Caco-2 (cell line): ENCODE measurements around the gene VSTM2L. TPM values are rescaled to one million over a fixed set of nuclear protein-coding genes. Genes with fewer than 3 reads are reported as not detected.
A peak's percentile ranks its signal among the peaks of the same experiment; 100 is the strongest.

ENCODE experiments used
- BruUV-seq: library from RNA; stranded (reverse); fragments of 400-500 nt; replicated peaks from 2 replicates; lab custom pipeline; 2021; lab: Mats Ljungman, UMichigan
- CTCF ChIA-PET: fragments of 300-600 bp; sonication (Branson Sonifier 250); formaldehyde crosslinking; loops from one replicate; lab custom pipeline; 2022; ENCODE audit warnings: antibody characterized with exemption; lab: Charles Lee
- POLR2A ChIA-PET: fragments of 300-600 bp; sonication (Branson Sonifier 250); formaldehyde crosslinking; loops from one replicate; lab custom pipeline; 2022; ENCODE audit warnings: antibody characterized with exemption; lab: Charles Lee
- DNase-seq, 2 experiments: peaks; one replicate each; pipeline versions ENCODE4 v3.0.0 to v3.0.0-alpha.2; 2020 to 2022
- H3K27me3 ChIP-seq: replicated peaks from 2 replicates; pipeline ENCODE4 v1.6.0; 2011; ENCODE audit warnings: low read length; ENCODE audit not compliant: control insufficient read depth, insufficient read depth
- H3K36me3 ChIP-seq: 2 replicates; pipeline ENCODE4 v1.5.1; 2011; ENCODE audit warnings: low read length; ENCODE audit not compliant: control insufficient read depth, insufficient read depth
- H3K4me1 ChIP-seq: fragments of 250-450 bp; sonication (Bioruptor Pico); 2 replicates; pipeline ENCODE4 v1.5.1; 2020; ENCODE audit warnings: mild to moderate bottlenecking
- H3K4me3 ChIP-seq: 2 replicates; pipeline ENCODE4 v1.5.1; 2011; ENCODE audit warnings: low read depth, mild to moderate bottlenecking, control low read depth, low read length
- H3K9me3 ChIP-seq: fragments of 250-450 bp; sonication (Bioruptor Pico); 2 replicates; pipeline ENCODE4 v1.5.1; 2020; ENCODE audit warnings: mild to moderate bottlenecking, moderate library complexity
- H3K27ac Mint-ChIP-seq: one replicate; pipeline ENCODE4 v1.8.0; 2022; ENCODE audit warnings: mixed read lengths; ENCODE audit not compliant: unreplicated experiment
- H3K27me3 Mint-ChIP-seq: one replicate; pipeline ENCODE4 v1.8.0; 2022; ENCODE audit warnings: mixed read lengths; ENCODE audit not compliant: insufficient read depth, unreplicated experiment
- H3K36me3 Mint-ChIP-seq: one replicate; pipeline ENCODE4 v1.8.0; 2022; ENCODE audit warnings: mild to moderate bottlenecking, mixed read lengths; ENCODE audit not compliant: insufficient read depth, unreplicated experiment
- H3K4me1 Mint-ChIP-seq: one replicate; pipeline ENCODE4 v1.8.0; 2022; ENCODE audit warnings: low read depth, mixed read lengths; ENCODE audit not compliant: unreplicated experiment
- H3K4me3 Mint-ChIP-seq: one replicate; pipeline ENCODE4 v1.8.0; 2022; ENCODE audit warnings: mild to moderate bottlenecking, moderate library complexity, mixed read lengths; ENCODE audit not compliant: unreplicated experiment
- H3K9me3 Mint-ChIP-seq: one replicate; pipeline ENCODE4 v1.8.0; 2022; ENCODE audit warnings: mixed read lengths; ENCODE audit not compliant: unreplicated experiment
- intact Hi-C: fragments of 100-400 bp; cut with micrococcal nuclease; formaldehyde crosslinking; loops from one replicate; pipeline ENCODE4 v1.10.0; 2022; ENCODE audit not compliant: unreplicated experiment
- total RNA-seq: library from RNA; stranded (reverse); gene quantifications from 2 replicates; pipeline ENCODE4 v1.2.3, GENCODE V29; 2022
- TF ChIP-seq, protein P1 (sequence below), 2 experiments: fragments of 200-600 bp in 1 of 2; IDR thresholded peaks; 1 replicate in 1 of 2; 2 replicates in 1 of 2; pipeline versions ENCODE4 v1.5.1 to v1.8.0; 2011 to 2022; ENCODE audit warnings: antibody characterized with exemption in 1 of 2, control low read depth in 1 of 2, inconsistent platforms in 1 of 2, low read depth in 1 of 2, low read length in 1 of 2, mild to moderate bottlenecking in 1 of 2, moderate library complexity in 1 of 2; ENCODE audit not compliant: insufficient read depth in 1 of 2, severe bottlenecking in 1 of 2, unreplicated experiment in 1 of 2

Gene VSTM2L
- total RNA-seq, 1 experiment from 2014 or later = not detected

DNA sequence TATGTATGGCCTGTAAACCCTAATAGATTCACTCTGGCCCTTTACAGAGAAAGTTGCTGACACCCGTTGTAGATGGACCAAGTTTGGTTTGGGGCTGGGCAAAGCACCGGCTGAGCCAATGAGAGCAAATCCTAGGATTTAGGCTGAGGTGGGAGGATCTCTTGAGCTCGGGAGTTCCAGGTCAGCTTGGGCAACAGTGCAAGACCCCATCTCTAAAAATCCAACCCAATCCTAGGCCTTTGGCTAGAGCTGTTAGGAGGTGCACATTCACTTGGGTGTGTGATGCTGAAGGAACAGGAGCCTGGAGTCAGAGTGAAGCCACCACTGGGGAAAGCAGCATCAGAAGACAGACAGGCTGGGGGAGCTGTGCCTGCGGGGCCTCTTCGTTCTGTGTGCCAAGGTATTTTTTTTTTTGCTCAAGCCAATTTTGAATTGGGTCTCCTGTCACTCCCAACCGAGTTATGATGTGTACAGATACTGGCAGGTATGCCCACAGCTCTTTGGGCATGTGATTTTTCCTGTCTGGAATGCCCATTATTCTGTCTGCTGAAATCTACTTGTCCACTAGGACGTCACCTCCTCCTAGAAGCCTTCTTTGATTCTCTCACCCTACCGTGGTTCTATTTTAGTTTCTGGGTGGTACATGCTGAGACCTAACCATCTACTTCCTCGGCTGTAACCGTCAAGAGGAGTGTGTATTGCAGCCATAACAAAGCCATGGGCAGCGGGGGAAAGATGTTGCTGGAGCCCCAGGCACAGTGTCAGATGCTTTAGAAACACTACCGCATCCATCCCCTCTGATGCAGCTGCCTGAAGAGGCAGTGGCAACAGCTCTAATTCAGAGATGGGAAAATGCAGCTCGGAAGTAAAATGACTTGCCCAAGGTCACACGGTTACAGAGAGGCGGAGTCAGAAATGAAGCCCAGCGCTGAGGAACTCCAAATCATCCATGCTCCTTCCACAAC lies 76.4 kb downstream of the VSTM2L start:
- H3K9me3 Mint-ChIP-seq = no peaks in the 10 kb centered on the region
- no peak overlapping the region for H3K4me3 Mint-ChIP-seq
- H3K4me3 ChIP-seq = no peak overlapping the region
- no peaks in the 10 kb centered on the region for H3K27me3 ChIP-seq
- POLR2A ChIA-PET = interaction anchor here (0.6 kb wide), 1 partner anchor 13 kb away, joined by 4 read pairs; no protein-coding TSS in a partner anchor
- no TSS peak for BruUV-seq
- H3K36me3 ChIP-seq = peaks cover 2% of the 10 kb centered on the region
- no peaks in the 10 kb centered on the region for H3K27me3 Mint-ChIP-seq
- CTCF ChIA-PET = interaction anchor here (0.6 to 1.9 kb wide), 3 partner anchors 14 to 456 kb away, joined by 3 to 5 read pairs (median 3); partner anchors contain the start of gene SNHG17
- peaks cover 21% of the 10 kb centered on the region for H3K36me3 Mint-ChIP-seq
- peak in 1 of 2 experiments; percentile 30 for DNase-seq
- no peak overlapping the region for H3K27ac Mint-ChIP-seq
- intact Hi-C loops = no loop called here
- H3K9me3 ChIP-seq = no peaks in the 10 kb centered on the region
- no peaks in the 10 kb centered on the region for H3K4me1 ChIP-seq
- H3K4me1 Mint-ChIP-seq = no peaks in the 10 kb centered on the region
- TF ChIP-seq, protein P1, sequence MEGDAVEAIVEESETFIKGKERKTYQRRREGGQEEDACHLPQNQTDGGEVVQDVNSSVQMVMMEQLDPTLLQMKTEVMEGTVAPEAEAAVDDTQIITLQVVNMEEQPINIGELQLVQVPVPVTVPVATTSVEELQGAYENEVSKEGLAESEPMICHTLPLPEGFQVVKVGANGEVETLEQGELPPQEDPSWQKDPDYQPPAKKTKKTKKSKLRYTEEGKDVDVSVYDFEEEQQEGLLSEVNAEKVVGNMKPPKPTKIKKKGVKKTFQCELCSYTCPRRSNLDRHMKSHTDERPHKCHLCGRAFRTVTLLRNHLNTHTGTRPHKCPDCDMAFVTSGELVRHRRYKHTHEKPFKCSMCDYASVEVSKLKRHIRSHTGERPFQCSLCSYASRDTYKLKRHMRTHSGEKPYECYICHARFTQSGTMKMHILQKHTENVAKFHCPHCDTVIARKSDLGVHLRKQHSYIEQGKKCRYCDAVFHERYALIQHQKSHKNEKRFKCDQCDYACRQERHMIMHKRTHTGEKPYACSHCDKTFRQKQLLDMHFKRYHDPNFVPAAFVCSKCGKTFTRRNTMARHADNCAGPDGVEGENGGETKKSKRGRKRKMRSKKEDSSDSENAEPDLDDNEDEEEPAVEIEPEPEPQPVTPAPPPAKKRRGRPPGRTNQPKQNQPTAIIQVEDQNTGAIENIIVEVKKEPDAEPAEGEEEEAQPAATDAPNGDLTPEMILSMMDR (IDR thresholded peaks at IDR 0.05; ENCODE audit: insufficient read depth in 1 of 2, low read depth in 1 of 2, low read length in 1 of 2, severe bottlenecking in 1 of 2, unreplicated experiment in 1 of 2) = no peak

GRCh38 chr20:37980383-37980782 lies 77.5 kb downstream of the VSTM2L start:
- POLR2A ChIA-PET = interaction anchor here (0.6 kb wide), 1 partner anchor 9 kb away, joined by 3 read pairs; no protein-coding TSS in a partner anchor
- TF ChIP-seq, protein P1 (IDR thresholded peaks at IDR 0.05; ENCODE audit: insufficient read depth in 1 of 2, low read depth in 1 of 2, low read length in 1 of 2, severe bottlenecking in 1 of 2, unreplicated experiment in 1 of 2) = no peak
- H3K9me3 Mint-ChIP-seq = no peaks in the 10 kb centered on the region
- intact Hi-C loops = loop anchor here (10.0 kb wide), 1 partner anchor 406 kb away; no protein-coding TSS in a partner anchor
- no peaks in the 10 kb centered on the region for H3K27me3 ChIP-seq
- peak in 1 of 2 experiments; percentile 32 for DNase-seq
- BruUV-seq = TSS peak; percentile 3
- CTCF ChIA-PET = interaction anchor here (1.9 kb wide), 1 partner anchor 12 kb away, joined by 5 read pairs; no protein-coding TSS in a partner anchor
- H3K4me1 Mint-ChIP-seq = no peaks in the 10 kb centered on the region
- peaks cover 21% of the 10 kb centered on the region for H3K36me3 Mint-ChIP-seq
- H3K9me3 ChIP-seq = no peaks in the 10 kb centered on the region
- H3K27ac Mint-ChIP-seq = no peak overlapping the region
- H3K4me3 Mint-ChIP-seq = no peak overlapping the region
- H3K36me3 ChIP-seq = peaks cover 4% of the 10 kb centered on the region
- no peak overlapping the region for H3K4me3 ChIP-seq
- H3K27me3 Mint-ChIP-seq = no peaks in the 10 kb centered on the region
- no peaks in the 10 kb centered on the region for H3K4me1 ChIP-seq

- H3K27me3 ChIP-seq = no peaks in the 10 kb centered on the region
- TF ChIP-seq, protein P1 (IDR thresholded peaks at IDR 0.05; ENCODE audit: insufficient read depth in 1 of 2, low read depth in 1 of 2, low read length in 1 of 2, severe bottlenecking in 1 of 2, unreplicated experiment in 1 of 2) = no peak
- CTCF ChIA-PET = interaction anchor here (0.6 to 1.9 kb wide), 2 partner anchors 12 to 176 kb away, joined by 3 to 5 read pairs; no protein-coding TSS in a partner anchor
- H3K4me1 ChIP-seq = no peaks in the 10 kb centered on the region; the same call in 1 of the 2 replicates
- Mint-ChIP-seq H3K4me1 (no peaks in the 10 kb centered on the region), H3K27ac (no peak overlapping the region), H3K36me3 (peaks cover 21% of the 10 kb centered on the region), H3K4me3 (no peak overlapping the region), H3K27me3 (no peaks in the 10 kb centered on the region), H3K9me3 (no peaks in the 10 kb centered on the region)
- no TSS peak for BruUV-seq
- DNase-seq = peak in 1 of 2 experiments; percentile 35
- POLR2A ChIA-PET = interaction anchor here (0.6 kb wide), 1 partner anchor 10 kb away, joined by 3 read pairs; no protein-coding TSS in a partner anchor
- intact Hi-C loops = loop anchor here (10.0 kb wide), 1 partner anchor 406 kb away; no protein-coding TSS in a partner anchor
- peaks cover 4% of the 10 kb centered on the region for H3K36me3 ChIP-seq
- H3K4me3 ChIP-seq = no peak overlapping the region
- H3K9me3 ChIP-seq = no peaks in the 10 kb centered on the region
These were observed 77.9 kb downstream of the VSTM2L start for GRCh38 chr20:37980876-37981275.
